AML-193 (cell line): ENCODE data around the gene SKAP1.

Experiments used
- DNase-seq, 2 experiments: peaks; one replicate each; lab custom pipeline; 2025; lab: John Stamatoyannopoulos, UW

SKAP1 gene

DNA sequence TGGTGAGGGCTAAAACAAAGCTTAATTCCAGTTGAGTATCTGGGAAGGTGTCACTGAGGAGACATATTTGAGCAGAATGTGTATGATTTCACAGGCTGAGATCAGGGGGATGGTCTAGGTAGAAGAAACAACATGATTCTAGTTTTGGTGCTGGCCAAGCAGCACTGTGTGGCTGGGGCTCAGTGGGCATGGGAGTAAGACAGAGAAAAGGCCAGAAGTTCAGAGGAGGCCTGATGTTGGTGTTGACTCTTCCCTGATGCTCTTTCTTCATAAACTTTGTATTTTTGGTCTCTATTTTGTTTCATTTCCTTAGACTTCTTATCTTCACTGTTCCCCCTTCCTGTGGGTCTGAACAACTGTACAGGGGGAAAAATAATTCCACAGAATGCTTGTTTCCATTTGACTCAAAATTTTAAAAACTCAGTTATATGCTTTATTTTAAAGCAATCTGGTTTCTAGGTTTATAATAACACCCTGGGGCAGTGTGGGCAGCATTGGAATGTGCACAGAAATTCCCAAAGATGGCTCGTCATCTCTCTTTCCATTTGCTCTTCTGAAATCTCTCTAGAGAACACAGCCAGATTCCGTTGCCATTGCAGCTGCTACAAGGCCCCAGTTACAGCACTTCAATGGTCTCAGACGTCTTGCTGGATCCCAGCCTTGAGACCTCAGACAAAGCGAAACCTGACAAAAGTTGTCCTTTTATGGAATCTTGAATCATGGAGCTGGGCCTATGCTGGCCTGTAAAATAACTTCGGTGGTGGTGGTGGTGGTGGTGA, 254.1 kb downstream of the SKAP1 start:
- DNase-seq = no peak

GRCh38 chr17:48174833-48175523, 255.0 kb downstream of the SKAP1 start:
- no peak for DNase-seq

DNA sequence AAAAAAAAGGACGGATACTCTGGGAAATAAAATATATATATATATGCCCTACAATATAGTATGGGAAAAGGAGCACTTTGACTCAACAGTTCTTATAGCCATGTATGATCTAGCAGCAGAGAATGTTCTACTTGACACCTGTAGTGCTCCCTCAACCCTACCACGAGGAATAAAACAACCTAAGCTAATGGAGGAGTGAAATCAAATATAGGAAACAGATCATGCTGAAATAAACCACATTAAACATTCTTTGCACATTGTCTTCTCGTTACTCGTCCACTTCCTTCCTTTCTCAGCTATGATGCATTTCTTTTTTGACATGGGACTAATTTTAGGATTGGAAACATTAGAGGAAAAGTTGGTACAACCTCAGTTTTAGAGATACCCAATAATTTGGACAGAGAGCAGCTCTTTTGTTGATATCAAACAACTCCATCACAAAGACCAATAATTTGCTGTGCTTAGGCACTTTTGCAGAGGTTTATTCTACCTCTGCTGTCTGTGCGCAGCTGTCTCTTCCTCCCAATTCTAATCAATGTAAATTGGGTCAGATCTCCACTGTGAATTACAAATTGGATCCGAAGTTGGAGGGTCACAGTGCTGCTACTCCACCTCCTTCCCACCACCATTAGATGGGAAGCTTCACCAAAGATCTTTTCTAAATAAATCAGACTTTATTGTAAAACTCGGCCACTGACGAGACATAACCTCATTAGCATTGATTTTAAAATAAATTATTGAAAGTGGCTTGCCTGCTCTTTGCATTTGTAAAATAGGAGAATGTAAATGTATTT, 256.6 kb downstream of the SKAP1 start:
- DNase-seq = no peak

- DNase-seq = no peak
Observed at GRCh38 chr17:48169926-48170325, 260.1 kb downstream of the SKAP1 start.

DNA sequence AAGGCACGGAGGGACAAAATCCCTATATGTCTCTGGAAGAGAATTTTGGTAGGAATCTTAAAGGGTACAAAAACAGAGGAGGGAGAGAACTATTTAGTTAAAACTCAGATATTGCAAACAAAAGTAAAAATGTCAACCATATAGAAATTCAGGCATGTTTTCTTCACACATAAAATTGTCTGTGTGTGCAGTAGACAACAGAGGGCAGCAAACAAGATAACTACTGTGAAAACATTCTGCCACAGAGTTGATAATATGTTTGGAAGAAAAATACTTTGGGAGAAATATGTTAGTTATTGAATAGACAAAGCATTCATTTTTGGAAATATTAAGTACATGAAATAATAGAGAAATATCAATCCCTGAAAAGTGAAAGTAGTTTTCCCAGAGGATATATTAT, 266.2 kb downstream of the SKAP1 start:
- DNase-seq = no peak

- no peak for DNase-seq
Observed at GRCh38 chr17:48162946-48163506, 267.0 kb downstream of the SKAP1 start.

DNA sequence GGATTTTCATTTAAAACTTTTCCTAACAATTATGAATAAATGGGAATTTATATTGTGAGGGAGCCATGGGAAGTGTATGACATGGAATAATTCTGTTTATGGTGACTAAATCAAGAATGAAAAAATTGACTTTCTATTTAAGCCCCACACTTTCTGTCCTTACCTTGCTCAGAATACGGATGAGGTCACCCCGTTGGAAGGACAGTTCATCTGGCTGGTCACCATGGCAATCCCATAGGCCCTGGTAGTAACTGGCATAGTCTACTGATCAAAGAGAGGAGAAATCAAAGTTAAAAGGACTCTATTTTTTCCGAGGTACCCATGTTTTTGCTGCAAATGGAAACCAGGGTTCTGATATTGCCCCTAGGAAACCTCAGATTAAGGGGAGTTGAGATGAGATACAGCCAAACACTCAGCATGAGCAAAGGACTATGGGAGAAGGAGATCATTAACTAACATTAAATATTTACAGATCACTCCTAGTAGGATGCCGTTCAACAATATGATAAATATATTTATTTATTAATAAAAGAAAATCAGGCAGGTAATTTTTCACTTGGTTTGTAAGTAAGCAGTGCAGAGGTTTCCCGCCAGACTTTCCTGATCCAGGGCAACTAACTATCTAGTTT, 267.6 kb downstream of the SKAP1 start:
- no peak for DNase-seq

DNA sequence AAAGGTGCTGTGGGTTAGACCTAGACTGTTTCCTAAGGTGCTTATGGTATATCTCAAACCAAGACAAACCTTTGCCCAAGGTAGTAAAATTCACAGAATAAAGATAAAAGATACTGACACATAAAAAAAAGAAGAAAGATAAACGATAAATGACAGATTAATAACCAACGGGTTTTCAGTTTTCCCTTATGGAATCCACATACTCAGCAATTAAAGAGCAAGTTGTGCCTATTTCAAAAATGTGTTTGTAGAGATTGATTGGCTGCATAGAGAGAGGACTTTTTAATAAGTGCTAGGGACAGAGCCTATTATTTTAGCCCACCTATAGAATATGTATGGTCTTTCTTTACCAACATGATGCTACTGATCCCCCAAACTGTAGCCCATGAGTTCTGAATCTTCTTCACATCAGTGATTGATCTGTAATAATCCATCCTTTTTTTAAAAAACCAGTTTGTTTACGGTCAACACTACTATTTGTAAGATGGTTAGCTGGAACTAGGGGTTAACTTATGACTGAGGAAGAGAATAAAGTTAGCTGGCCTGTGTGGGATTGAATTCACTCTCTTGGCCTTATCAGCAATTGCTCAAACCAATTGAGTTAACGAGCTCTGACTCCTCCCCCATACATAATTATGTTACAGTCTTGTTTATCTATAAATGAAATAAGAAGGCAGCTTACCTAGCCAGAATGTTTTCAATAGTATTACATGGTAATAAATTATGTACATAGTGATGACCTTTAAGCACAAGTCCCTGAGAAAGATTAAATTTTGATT, 268.7 kb downstream of the SKAP1 start:
- no peak for DNase-seq

- no peak for DNase-seq
Observed at GRCh38 chr17:48160177-48161081, 269.6 kb downstream of the SKAP1 start.

- no peak for DNase-seq
Observed at GRCh38 chr17:48159232-48159631, 270.8 kb downstream of the SKAP1 start.

GRCh38 chr17:48155889-48156611, 274.0 kb downstream of the SKAP1 start:
- no peak for DNase-seq

DNA sequence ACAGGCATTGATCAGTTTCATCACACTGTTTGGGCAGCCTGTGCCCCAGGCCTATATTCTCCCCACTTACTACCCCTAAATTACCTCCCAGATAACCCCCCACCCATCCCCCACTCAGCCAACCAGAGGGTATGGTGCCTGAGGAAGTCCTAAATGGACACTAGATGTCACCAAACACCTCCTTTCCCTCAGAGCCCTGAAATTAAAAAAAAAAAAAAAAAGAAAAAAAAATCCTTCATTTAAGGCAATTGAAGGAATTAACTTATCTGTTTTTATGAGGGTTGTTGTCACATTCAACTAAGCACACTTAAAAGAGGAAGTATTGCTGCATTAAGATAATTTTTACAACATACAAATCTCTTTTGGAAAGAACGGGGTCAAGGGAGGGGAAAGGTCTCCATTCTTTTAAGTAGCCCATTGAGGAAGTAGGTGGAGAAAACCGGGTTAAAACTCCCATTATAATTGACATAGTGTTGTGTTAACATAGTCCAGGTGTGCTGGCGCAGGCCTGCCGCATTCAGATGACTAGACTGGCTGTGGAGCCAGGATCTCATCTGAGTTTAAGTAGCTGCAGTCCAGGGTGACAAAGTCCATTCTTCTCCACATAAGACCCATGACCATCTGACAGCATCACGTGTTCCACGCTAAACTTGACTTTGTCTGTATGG, 276.2 kb downstream of the SKAP1 start:
- DNase-seq = peak; percentile 48 to 65

DNA sequence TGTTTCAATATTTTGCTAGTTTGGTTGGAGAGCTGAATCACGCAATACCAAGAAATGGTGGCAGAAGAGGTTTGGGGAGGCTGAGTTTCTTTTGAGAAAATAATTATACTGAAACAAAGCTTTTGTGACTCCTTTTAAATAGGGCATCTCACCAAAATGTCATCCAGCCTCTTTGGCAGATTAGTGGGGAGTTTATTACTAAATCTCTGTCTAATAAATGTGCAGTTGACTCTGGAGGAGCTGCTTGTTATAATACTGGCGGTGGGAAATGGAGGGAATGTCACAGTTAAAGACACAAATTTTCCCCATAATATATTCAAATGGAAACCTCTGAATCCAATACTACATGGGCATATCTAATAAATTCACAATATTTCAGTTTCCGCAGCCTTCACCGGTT, 277.7 kb downstream of the SKAP1 start:
- no peak for DNase-seq

- no peak for DNase-seq
Observed at GRCh38 chr17:48151220-48151619, 278.8 kb downstream of the SKAP1 start.

DNA sequence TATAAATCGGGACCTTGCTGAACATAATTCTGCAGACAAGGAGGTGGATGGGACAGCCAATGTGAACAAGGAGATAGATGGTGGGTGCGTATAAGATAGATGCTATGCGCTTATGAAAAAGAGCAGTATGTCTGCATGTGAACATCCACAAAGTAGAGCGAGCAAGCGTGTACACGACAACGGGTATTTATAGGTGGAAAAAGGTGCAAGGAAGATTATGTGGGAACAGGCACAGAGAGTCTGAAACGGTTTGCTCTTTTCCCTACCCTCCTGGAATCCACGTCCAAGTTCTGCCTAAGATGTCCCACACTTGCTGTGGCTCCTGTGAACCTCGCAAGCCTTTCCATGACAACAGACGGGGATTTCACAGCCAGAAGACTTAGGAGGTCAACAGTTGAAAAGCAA, 279.4 kb downstream of the SKAP1 start:
- DNase-seq = no peak

GRCh38 chr17:48149787-48150463, 280.1 kb downstream of the SKAP1 start:
- DNase-seq = no peak

GRCh38 chr17:48148854-48149786, 280.9 kb downstream of the SKAP1 start:
- no peak for DNase-seq
